ENCODE results near the gene SH2D2A.
"Not testable (repeated sequence)": the region's sequence is repeated elsewhere in the genome, so short reads cannot be mapped to it uniquely, and the experiment has no call there.

DNA sequence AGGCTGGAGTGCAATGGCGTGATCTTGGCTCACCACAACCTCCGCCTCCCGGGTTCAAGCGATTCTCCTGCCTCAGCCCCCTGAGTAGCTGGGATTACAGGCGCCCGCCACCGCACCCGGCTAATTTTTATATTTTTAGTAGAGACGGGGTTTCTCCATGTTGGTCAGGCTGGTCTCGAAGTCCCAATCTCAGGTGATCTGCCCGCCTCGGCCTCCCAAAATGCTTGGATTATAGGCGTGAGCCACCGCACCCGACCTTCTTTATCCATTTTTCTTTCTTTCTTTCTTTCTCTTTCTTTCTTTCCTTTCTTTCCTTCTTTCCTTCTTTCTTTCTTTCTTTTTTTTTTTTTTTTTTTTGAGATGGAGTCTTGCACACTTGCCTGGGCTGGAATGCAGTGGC lies 51.5 kb downstream of the SH2D2A start:
- not testable (repeated sequence) for TF ChIP-seq EZH2phosphoT487 (conservative IDR thresholded peaks at IDR 0.05; ENCODE audit: low read length)
- TF ChIP-seq, protein P1, sequence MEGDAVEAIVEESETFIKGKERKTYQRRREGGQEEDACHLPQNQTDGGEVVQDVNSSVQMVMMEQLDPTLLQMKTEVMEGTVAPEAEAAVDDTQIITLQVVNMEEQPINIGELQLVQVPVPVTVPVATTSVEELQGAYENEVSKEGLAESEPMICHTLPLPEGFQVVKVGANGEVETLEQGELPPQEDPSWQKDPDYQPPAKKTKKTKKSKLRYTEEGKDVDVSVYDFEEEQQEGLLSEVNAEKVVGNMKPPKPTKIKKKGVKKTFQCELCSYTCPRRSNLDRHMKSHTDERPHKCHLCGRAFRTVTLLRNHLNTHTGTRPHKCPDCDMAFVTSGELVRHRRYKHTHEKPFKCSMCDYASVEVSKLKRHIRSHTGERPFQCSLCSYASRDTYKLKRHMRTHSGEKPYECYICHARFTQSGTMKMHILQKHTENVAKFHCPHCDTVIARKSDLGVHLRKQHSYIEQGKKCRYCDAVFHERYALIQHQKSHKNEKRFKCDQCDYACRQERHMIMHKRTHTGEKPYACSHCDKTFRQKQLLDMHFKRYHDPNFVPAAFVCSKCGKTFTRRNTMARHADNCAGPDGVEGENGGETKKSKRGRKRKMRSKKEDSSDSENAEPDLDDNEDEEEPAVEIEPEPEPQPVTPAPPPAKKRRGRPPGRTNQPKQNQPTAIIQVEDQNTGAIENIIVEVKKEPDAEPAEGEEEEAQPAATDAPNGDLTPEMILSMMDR (IDR thresholded peaks at IDR 0.05; ENCODE audit: insufficient read depth, low read length, poor library complexity, severe bottlenecking) = not testable (repeated sequence)

Measured in SU-DHL-6 (cell line).